ENCODE measurements around the gene UGT1A4.
"Not testable (repeated sequence)": the region's sequence is repeated elsewhere in the genome, so short reads cannot be mapped to it uniquely, and the experiment has no call there.

Gene UGT1A4

DNA sequence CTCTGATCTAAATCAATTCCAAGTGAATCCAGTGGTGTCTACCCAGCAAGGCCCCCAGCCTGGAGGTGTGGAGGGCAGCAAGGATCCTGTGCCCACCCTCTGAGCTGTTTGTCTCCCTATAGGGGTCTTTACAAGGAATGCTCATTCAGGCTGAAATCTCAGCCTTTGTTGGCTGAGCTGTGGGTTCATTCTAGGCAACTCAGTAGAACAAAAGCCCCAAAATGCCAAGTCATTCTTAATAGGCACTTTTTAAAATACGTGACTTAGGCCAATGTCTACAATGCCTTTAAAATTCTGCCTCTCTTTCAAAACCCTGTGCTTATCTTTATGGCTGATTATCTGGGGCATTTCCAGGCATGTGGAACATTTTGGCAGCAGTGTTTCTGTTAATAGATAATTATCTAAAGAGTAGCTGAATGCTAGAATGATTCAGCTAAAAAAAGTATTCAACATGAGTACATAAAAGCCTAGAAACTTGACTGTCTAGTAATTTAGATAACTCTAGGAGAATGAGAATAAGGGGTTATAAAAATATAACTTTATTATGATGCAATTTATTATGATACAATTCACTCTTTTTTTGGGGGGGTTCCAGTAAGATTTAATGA lies 18.4 kb upstream of the UGT1A4 start:
- peak; percentile 67 for DNase-seq (ENCODE audit: low read depth, low spot score)

GRCh38 chr2:233700842-233701241 lies 17.7 kb upstream of the UGT1A4 start:
- not testable (repeated sequence) for DNase-seq (ENCODE audit: low read depth, low spot score)

DNA sequence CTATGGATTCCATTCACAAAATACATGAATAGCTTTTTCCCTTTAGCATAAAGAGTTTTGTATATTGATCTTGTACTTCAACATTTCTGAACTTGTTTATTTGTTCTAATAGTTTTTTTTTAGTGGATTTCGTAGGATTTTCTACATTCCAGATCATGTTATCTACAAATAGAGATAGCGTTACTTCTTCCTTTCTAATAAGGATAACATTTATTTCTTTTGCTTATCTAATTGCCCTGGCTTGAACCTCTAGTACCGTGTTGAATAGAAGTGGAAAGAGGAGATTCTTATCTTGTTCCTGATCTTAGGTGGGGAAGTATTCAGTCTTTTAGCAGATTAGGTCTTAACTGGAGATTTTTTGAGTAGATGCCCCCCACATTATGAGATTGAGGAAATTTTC lies 16.3 kb upstream of the UGT1A4 start:
- DNase-seq (ENCODE audit: low read depth, low spot score): no peak

DNA sequence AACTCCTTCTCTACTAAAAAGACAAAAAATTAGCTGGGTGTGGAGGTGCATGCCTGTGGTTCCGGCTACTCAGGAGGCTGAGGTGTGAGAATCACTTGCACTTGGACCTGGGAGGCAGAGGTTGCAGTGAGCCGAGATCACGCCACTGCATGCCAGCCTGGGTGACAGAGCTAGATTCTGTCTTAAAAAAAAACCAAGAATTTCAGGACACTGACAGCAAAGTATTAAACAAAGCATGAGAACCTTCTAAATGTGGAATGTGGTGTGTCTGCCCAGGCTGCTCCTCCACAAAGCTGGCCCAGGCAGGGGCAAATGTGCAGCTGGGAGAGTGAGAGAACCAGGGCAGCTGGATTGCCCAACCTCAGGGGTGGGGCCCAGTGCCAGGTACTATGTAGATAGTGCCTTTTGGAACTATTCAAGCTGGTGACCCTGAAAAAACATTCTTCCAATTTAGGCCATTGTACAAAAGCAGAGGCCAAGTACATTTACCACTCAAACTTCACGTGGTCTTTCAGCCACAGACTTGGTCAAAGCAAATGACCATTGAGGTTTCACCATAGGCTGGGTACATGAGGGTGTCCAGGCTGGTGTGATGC lies 12.5 kb upstream of the UGT1A4 start:
- peak; percentile 31 for DNase-seq (ENCODE audit: low read depth, low spot score)

GRCh38 chr2:233706720-233707119 lies 11.8 kb upstream of the UGT1A4 start:
- peak; percentile 71 for DNase-seq (ENCODE audit: low read depth, low spot score)

DNA sequence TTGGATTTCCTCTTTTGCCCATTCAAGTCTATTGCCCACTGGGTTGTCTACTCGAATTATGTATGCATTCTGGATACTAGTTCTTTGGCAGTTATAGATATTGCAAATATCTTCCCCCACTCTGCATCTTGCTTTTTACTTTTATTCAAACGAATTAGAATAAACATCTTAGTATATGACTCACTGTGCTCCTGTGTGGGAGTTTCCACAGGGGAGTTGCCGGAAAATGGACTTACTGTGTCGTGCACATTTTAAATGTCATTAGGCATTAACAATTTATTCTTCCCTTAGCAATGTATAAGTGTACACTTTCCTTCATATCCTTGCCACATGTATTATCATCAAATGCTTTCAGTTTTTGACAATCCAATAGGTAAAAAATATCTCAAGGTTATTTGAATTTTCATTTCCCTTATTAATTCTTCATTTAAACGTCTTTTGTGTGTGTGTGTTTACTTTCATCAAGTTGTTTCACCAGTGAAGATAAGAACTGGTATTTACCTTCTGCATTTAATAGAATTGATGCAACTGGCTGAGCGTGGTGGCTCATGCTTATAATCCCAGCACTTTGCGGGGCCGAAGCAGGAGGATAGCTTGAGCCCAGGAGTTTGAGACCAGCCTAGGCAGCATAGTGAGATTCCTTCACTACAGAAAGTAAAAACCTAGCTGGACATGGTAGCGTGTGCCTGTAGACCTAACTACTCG lies 10.4 kb upstream of the UGT1A4 start:
- DNase-seq (ENCODE audit: low read depth, low spot score): peak; percentile 39

- DNase-seq (ENCODE audit: low read depth, low spot score): no peak
Measured at GRCh38 chr2:233708942-233709341, 9.6 kb upstream of the UGT1A4 start.

- peak; percentile 86 for DNase-seq (ENCODE audit: low read depth, low spot score)
Measured at GRCh38 chr2:233711312-233712008, 7.1 kb upstream of the UGT1A4 start.

- DNase-seq (ENCODE audit: low read depth, low spot score): no peak
Measured at GRCh38 chr2:233712611-233713261, 5.8 kb upstream of the UGT1A4 start, which contains the start of gene UGT1A5. TSS of gene UGT1A5 (plus strand) at chr2:233712907. CDS start at chr2:233712992, 85 bp downstream.

DNA sequence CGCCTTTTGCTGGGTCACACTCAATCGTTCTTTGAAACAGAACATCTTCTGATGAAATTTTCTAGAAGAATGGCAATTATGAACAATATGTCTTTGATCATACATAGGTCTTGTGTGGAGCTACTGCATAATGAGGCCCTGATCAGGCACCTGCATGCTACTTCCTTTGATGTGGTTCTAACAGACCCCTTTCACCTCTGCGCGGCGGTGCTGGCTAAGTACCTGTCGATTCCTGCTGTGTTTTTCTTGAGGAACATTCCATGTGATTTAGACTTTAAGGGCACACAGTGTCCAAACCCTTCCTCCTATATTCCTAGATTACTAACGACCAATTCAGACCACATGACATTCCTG lies 5.3 kb upstream of the UGT1A4 start:
- DNase-seq (ENCODE audit: low read depth, low spot score): no peak

DNA sequence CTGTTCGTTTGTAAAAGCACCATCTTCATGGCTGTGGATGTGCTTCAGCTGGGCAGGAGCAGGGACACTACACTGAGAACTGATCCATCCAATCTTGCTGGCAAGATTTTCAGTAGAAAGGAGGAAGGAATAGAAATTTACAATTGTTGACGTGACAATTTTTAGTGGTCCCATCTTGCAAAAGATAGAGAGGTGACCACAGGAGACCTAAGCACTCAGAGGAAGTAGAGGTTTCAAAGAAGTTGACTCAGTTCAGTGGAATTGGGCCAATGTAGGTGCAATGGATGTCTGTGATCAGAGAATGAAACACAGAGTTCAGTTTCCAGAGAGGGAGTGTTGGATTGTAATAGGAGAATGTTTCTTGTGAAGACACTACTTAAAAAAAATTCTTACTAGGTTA lies 4.4 kb upstream of the UGT1A4 start:
- no peak for DNase-seq (ENCODE audit: low read depth, low spot score)

DNA sequence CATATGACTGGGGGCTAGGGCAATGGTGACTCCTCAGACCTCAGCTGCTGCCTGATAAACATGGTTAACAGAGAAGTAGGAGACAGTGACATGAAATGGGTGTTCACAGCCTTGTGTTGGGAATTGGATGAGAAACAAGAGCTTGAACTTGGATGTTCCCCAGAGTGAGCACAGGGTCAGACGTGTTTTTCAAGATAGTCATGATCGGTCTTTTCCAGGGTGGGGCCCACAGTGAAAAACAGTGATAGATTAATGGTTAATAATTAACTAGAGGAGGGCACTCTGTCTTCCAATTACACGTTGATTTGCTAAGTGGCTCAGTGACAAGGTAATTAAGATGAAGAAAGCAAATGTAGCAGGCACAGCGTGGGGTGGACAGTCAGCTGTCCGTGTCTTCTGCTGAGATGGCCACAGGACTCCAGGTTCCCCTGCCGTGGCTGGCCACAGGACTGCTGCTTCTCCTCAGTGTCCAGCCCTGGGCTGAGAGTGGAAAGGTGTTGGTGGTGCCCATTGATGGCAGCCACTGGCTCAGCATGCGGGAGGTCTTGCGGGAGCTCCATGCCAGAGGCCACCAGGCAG lies 10.3 kb downstream of the UGT1A4 start, which contains the start of gene UGT1A3:
Gene UGT1A3 (plus strand): TSS at position 320 of the 579 bp plus-strand sequence. CDS start 85 bp downstream, at position 405.
- no peak for DNase-seq (ENCODE audit: low read depth, low spot score)

DNA sequence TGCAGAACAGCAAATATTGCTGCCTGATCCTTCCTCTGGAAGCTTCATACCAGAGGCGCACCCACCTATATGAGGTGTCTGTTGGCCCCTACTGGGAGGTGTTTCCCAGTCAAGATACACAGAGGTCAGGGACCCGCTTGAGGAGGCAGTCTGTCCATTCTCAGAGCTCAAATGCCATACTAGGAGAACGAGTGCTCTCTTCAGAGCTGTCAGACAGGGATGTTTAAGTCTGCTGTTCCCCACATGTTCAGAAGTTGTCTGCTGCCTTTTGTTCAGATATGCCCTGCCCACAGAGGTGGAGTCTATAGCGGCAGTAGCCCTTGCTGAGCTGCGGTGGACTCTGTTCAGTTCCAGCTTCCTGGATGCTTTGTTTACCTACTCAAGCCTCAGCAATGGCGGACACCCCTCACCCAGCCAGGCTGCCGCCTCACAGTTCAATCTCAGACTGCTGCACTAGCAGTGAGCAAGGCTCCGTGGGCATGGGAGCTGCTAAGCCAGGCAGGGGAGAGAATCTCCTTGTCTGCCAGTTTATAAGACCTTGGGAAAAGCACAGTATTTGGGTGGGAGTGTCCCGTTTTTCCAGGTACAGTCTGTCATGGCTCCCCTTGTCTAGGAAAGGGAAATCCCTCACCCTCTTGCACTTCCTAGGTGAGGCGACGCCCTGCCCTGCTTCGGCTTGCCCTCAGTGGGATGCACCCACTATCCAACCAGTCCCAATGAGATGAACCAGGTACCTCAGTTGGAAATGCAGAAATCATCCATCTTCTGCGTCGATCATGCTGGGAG lies 18.5 kb downstream of the UGT1A4 start:
- DNase-seq (ENCODE audit: low read depth, low spot score): not testable (repeated sequence)

DNA sequence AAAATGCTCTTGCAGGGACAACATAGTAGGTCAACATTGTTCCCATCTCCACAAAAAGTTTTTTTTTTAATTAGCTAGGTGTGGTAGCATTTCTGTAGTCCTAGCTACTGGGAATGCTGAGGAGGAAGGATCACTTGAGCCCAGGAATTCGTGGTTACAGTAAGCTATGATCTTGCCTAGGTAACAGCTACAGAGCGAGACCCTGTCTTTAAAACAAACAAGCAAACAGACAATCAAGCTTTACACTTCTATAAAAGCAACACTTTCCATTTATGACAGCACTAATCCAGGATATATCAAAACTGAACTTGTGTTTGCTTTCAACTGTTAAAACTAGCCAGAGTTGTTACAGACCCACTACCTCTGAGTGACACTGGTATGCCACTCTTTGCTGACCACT lies 22.3 kb downstream of the UGT1A4 start:
- peak; percentile 4 for DNase-seq (ENCODE audit: low read depth, low spot score)

GRCh38 chr2:233743464-233744259 lies 25.1 kb downstream of the UGT1A4 start:
- DNase-seq (ENCODE audit: low read depth, low spot score): no peak

GRCh38 chr2:233745073-233745755 lies 26.7 kb downstream of the UGT1A4 start:
- no peak for DNase-seq (ENCODE audit: low read depth, low spot score)

- DNase-seq (ENCODE audit: low read depth, low spot score): not testable (repeated sequence)
Measured at GRCh38 chr2:233745838-233746237, 27.3 kb downstream of the UGT1A4 start.

- DNase-seq (ENCODE audit: low read depth, low spot score): peak; percentile 58
Measured at GRCh38 chr2:233746475-233747282, 28.1 kb downstream of the UGT1A4 start.

GRCh38 chr2:233747283-233747544 lies 28.7 kb downstream of the UGT1A4 start:
- DNase-seq (ENCODE audit: low read depth, low spot score): no peak
